ENCODE data around the gene MIS18A.

- TF ChIP-seq FOXM1 (IDR thresholded peaks at IDR 0.05; ENCODE audit: borderline replicate concordance): no peak
- no peak for TF ChIP-seq BHLHE40 (IDR thresholded peaks at IDR 0.05; ENCODE audit: borderline replicate concordance)
- TF ChIP-seq SP1 (IDR thresholded peaks at IDR 0.05): no peak
Measured at GRCh38 chr21:32314806-32315205, 36.0 kb upstream of the MIS18A start.

Data from HEK293T (cell line).